ENCODE data around the gene CLSTN2.

GRCh38 chr3:140423146-140423545 lies 488.2 kb downstream of the CLSTN2 start:
- TF ChIP-seq CTCF (IDR thresholded peaks at IDR 0.05) (no peak), EP300 (IDR thresholded peaks at IDR 0.05) (no peak), POLR2A (IDR thresholded peaks at IDR 0.05) (no peak)

Data from tibial nerve (tissue), 4 donors.